Stimulated activated CD4-positive, alpha-beta T cell treated with anti-CD3 and anti-CD28 coated beads, Interleukin-15, amount 100 ng/mL, for 48 hours (primary cell): ENCODE data around the gene EPHA7.

Experiments
- DNase-seq, 2 donors: peaks; one replicate each; pipeline ENCODE4 v3.0.0-alpha.2; 2020; ENCODE audit warnings: low read depth in 2 of 2

Gene EPHA7

DNA sequence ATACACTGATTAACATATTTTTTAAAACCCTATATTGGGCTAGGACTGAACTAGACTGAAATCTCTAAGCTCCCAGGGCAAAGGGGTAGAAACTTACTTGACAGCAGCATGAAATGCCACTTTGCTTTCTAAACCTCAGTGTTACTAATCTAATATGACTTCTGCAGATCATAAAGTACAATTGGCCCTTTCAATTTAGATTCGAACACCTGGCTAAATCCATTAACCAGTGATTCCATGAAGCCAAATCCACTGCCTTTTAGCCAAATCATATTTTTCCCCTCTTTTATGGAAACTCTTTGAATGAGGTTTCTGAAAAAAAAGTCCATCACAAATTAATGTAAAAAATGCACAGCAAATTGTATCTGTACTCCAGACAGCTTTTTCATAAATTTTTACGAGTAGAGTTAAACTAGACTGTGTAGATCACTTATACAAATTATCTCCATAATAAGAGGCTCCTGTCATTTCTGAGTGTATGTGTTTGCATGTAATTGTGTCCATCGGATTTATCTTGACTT, 25.7 kb downstream of the EPHA7 start:
- no peak for DNase-seq

DNA sequence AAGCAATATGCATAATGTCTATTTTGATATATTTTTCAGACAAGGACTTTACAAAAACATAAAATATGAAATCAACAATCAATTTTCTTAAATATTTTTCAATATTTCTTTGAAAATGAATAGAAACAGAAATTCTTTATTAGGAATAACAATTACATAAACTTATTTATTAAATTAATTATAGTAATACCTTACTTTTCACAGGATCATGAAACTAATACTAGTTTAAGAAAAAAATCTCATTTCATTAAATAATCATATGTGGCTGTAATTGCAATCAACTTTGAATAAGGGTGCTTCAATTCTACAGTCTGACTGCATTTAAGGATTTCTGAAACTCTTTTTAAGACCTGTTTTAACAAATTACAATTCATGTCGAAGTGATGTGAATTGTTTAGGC, 26.6 kb downstream of the EPHA7 start:
- no peak for DNase-seq

DNA sequence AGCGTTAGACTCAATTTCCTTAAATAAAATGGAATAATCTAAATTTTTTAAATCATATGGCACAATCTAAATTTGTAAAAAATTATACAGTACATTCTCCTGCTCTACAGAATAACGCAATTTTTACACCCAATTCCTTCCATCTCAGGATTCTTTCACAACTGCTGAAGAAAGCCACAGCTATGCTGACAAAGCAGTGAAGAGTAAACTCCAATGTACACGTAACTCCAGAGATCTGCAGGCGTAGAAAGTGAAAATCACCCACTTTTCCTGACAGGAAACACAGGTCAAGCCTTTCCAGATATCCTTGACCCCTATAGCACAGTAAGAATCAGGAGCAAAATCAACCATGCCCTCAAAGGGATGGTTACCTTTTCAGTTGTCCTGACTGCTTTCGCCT, 27.4 kb downstream of the EPHA7 start:
- DNase-seq = no peak

DNA sequence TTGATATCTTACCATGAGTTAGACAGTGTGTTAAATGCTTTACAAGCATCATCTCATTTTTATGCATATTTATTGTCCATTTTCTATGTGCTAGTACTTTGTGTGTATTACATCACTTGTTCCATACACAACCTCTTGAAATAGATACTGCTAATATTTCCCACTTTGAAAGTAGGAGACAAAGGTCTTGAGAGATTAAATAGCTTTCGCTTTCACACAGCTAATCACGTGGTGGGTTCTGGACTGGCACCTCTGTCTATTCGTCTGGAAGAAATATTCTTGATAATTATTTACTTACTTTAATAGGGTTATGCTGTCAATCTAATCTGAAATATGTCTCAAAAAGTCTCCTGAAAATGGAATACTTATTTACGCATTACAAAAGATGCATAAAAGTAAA, 30.2 kb downstream of the EPHA7 start:
- DNase-seq = no peak

DNA sequence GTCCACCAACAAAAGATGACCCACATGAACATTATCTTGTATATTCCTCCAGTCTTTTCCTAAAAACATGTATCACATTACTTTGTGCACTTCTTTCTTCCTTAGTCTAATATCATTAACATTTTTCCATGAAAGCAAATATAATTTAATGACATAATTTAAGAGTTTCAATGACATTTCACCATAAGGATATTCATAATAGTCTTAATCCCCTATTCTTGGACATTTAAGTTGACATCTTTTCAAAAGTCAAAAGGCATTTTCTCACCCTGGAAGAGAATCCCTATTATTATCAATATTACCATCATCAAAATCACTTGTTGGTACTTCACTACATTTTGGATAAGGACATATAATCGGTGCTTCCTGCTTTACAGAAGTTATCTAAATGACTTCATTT, 31.3 kb downstream of the EPHA7 start:
- no peak for DNase-seq

DNA sequence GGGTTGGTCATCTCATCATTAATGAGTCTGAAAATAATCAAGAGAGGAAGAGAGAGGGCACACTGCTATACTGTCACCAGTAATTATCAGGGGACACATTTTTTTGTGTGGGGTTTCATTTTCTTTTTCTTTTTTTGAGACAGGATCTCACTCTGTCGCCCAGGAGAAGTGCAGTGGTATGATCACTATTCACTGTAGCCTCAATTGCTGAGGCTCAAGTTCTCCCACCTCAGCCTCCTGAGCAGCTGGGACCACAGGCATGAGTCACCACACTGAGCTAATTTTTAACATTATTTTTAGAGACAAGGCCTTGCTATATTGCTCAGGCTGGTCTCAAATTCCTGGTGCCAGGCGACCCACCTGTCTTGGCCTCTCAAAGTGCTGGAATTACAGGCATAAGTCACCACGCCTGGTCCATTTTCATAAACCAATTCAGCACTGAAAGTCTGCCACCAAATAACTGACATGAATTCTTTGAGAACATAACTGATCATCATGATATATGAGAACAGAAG, 43.3 kb downstream of the EPHA7 start:
- DNase-seq = no peak

DNA sequence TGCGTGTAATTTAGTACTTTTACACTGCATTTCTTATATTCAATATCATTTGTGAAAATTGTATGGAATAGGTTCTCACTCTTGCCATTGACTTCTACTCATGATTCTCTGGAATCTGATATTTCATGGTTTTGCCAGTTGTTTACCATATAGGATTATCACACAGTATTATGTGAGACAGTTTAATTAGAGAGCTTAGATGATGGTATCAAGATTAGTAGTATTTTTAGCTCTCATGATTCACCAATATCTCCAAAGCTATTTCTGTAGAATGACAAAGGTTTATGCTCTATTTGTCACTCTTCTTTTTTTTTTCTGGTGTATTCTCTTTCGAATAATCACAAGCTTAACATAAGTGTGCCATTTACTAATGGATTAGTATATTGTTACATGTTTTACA, 45.9 kb downstream of the EPHA7 start:
- no peak for DNase-seq

DNA sequence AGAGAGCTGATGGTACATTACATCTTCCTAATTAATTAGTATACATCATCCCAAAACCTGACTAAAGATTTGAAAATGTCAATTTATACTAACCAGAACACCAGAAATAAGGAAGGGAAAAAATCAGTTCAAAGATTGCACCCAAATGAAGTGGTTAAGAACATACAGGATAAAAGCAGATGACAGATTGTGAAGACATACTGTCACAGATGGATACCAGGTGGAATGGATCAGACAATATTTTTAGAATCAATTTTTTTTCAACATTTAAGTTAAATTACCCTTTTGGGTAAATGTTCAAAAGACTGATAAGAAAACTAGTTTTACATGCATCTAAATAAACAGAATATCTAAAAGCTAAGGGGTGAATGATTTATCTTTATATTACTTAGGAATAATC, 47.6 kb downstream of the EPHA7 start:
- DNase-seq = no peak

DNA sequence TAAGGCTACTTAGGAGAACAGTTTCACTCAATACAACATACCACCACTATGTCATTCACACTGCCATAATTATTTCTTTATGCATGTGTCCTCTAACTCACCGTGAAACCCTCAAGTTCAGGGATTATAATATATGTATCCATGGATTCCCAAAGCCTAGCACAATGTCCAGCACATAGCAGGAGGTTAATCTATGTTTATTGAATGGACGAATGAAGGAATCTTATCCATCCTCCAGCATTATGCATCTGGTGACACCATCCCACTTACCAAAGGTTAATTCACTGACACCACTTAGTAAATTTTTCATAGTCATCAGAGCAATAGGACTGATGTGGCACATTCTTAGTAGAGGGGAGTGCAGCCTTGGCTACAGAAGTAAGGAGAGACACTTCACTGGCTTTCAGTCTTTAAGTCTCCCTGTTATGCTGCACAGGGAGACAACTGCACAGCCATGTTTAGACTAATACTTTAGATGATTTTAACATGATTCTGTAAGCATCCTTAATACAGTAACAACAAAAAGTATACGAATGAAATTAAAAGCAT, 49.7 kb downstream of the EPHA7 start:
- no peak for DNase-seq

DNA sequence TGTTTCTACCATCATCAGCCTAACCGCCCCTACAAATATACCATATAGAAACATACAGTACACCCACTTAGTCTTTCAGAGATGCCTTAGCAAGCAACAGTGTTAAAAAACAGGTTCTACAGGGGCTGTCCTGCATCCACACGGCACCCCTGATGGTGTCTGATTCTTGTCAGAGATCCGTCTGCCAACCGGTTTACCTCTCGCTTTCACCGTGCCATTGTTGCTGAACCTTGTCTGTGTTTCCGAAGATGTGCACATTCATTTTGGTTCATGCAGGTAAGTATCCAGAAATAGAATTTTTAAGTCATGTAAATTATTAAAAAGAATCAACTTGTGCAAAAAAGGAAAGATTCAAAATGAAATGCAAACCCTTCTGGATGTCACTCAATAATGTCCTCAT, 52.9 kb downstream of the EPHA7 start:
- no peak for DNase-seq

DNA sequence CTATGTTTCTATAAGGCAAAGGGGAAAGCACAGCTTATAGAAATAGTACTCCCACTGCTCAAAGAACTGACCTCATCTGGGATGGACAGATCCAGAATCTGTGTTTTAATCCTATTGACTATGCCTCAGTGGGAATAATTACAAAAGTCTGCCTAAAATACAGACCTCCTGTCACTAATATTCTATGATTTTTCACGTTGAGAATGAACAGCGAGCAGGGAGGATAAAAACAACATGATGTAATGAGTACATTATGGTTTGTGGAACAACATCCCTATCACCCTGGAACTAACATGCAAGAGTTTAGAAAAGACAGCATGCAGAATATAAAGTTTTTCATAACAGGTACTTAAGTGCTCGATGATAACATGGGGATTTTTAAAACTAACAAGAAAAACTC, 53.9 kb downstream of the EPHA7 start:
- no peak for DNase-seq

DNA sequence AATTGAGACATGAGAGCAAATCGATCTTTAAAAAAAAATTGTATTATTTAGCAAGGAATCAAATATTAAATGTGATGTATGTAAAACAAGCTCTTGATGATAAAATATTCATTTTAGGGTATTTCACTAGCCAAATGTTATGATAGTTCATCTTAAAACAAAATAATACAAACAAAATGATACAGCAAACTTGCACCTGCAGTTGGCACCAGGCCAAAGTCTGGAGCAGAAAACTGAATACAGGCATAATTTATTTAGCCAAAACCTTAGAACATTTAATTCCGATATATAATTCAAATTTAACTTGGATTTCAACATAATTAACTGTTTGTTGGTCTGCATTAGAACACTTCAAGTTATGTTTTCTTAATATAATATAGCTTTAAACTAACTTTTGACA, 60.9 kb downstream of the EPHA7 start:
- DNase-seq = no peak

DNA sequence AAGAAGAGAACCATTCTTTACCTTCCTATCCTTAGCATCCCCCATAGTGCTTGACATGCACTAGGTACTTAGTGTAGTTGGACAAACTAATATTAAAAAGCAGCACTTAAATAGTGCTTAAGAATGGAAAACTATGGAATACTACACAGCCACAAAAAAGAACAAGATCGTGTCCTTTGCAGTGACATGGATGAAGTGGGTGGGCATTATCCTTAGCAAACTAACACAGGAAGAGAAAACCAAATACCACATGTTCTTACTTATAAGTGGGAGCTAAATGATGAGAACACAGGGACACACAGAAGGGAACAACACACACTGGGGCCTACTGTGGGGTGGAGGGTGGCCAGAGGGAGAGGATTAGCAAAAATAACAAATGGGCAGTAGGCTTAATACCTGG, 66.8 kb downstream of the EPHA7 start:
- no peak for DNase-seq

DNA sequence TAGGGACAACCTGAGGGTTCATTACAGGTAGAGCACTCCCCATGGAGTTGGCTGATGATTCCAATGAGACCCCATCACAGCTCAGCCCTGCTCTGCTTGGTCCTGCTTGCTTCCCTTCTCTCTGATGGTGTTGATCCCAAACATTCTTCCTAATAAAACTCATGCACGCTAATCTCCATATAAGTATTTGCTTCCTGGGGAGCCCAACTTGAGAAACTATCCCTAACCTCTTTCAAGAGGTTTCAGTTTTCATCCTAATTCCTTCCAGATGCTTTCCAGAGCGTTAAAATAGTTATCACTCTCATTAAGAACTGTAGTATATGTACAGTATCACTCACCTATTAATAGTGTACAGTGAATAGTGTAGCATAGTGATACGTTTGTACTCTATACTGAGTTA, 68.1 kb downstream of the EPHA7 start:
- DNase-seq = no peak

DNA sequence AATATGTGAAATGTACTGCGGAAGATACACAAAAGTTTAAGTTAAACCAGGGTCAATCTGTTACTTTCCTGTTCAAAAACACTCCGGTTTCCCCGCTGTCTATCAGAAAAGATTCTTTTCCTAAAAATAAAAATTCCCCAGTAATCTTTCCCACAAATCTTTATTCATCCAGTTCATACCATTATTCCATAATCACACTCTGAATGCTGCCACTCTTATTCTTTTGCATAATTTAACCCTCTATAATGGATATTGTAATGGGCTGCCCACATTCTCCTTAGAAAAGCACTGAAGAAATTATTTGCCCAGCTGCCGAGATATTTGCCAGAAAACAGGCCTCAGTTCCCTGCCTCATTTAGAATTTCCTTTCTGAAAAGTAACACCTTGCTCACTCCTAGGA, 68.6 kb downstream of the EPHA7 start:
- DNase-seq = no peak

DNA sequence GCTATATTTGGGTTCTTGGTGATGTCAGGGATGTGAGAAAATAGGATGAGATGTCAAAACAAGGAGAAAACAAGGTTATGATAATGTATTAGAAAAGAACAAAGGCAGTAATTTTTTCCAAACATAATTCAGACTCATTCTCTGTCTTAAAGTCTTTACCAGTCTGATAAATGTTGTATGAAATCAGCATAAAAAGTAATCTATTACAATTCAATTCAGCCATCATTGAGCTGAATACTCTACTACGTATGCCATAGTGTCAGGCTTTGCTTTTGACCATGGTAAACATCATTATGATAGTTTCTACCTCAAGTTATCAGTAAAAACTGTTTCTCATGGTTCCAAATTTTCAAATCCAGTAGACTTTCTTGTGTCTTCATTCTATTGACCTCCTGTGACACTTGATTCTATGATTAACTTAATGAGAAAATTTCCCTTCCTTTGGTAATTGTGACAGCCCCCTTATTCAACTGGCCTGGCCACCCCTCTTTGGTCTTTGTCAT, 75.0 kb downstream of the EPHA7 start:
- no peak for DNase-seq

DNA sequence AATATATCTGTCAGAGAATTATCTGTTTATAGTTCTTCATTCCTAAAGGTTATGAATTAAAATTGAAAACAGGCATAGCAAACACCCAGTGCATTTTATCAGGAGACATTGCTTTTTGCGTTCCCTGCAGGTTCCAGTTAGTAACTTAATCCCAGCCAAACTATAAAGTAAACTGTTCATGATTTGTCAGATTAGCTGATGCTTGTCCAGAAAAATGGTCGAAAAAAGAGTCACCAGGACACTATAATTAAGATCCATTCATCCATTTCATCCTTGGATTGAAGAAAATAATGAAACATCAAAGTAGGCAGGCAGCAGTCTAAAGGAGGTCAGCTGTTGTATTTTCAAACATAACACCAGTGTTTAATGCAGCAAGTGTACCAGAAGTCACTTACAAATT, 75.9 kb downstream of the EPHA7 start:
- DNase-seq = no peak

DNA sequence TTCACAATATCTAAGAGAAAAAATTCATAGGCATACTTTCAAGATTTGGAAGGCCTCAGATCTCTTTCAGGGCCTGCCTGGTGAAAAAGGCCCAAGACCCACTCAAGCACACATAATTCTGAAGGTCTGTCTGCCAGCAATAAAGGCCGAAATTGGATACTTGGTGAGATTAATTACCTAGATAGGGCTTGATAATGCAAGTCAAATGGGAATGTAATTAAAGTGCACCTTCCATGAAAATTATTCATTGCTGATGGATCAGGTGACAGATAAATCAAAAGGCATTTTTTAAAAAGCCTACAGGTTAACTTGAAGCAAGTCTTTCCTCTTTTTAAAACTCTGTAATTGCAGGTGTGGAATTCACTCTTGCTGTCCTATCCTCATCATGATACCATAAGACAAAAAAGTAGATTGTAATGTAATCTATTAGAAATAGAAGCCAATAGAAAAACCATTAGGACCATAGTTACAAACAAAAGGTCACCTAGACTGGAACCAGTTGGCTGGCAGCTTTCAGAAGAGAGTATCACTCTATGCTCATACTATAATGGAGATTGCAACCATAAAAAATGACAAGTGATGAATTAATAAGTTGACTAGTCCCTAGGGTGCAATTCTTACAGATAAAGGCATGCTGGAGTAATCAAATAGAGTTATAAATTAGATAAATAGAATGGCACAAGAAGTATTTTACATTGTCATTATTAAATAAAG, 77.3 kb downstream of the EPHA7 start:
- DNase-seq = no peak

DNA sequence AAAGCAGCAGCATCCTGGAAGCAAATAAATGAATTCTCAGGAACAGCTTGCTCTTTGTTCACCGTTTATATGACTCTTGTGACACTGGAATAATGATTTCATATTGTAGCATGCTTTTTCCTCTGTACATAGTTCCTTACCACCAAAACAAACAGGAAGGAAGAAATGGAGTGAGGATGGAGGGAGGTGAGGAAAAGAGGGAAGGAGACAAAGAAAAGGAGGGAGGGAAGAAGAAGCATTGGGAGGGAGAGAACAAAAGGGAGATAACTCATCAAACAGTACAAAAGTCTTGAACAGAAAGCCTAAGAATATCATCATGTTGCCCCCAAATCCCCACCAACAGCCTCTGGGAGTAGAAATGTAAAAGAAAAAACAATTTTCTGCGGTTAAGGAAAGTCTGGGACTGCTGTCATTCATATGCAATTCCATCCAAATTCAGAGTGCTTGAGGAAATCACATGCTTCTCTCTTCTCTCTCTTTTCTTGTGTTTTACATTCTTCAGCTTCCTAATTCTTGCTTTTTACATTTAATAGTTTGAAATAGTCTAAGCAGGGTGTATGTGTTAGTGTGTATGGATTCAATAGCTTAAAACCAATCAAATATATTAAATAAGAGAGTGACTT, 81.5 kb downstream of the EPHA7 start:
- DNase-seq = no peak

DNA sequence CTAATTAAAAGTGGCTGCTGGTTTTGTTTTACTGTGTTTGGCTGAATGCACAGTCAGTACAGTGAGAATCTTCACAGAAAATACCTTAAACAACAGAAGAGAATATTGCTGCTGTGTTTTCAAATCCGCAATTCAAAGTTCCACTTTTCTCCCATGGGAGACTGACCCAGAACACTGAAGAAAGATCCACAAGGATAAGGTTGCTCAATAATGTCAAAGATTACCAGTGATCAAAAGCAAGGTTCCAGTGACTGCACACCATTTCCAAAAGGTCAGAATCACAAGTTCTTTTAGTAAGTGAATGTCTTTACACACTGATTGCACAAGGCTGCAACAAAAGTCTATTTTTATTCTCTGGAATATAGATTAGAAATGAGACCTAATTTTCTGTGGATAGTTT, 82.3 kb downstream of the EPHA7 start:
- DNase-seq = no peak

DNA sequence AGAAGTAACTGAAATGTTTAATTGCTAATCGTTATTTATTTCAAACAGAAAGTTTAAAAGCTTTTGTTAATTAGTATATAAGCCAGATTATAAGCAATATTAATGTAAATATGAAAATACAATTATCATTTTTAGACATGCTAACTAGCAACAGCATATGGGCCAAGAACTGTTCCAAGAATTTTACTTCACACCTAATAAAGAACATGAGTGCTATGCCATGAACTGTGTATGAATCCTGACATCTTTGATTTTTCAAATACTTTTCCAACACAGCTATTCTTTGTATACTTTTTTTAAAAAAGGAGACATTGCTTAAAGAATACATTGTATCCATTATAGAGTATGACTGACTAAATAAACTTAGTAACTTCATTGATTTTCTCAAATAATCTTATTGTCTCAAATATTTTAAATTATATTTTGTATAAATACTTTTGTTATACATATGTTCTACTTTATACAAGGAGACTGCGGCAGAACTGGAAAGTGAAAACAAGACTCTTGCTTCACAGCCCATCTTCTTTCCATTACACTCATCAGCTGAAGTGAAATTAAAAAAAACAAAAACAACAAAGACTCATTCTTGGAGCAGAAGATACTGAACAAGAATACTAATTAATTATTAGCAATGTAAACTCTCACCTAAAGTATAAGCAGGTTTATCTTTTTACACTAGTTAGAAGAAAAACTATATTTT, 89.9 kb downstream of the EPHA7 start:
- no peak for DNase-seq

DNA sequence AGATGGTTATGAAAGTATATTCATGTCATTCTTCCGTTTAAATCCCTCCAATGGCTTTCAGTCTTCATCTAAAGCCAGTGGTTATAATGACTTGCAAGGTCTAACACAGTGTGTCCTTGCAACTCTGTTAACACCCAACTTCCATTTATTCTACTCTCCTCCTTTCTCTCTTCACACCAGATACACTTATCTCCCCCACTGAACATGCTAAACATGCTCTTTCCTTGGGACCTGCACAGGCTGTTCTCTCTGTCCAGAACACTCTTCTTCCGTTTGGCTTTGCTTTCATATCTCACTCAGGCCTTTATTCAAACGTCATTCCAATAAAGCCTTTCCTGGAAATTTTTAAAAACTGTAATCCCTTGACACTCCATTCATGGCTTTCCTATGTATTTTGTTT, 91.5 kb downstream of the EPHA7 start:
- DNase-seq = no peak
